Measurements from ENCODE around the gene ERC1.
A peak's percentile ranks its signal among the peaks of the same experiment; 100 is the strongest.

Gene ERC1

GRCh38 chr12:1498199-1498740 is 507.2 kb downstream of the ERC1 start:
- Histone ChIP-seq H3K36me3 (ENCODE audit: control insufficient read depth, insufficient read depth, low read length) (no peaks in the 10 kb centered on the region), H3K9ac (ENCODE audit: low read length) (no peak overlapping the region), H3K9me3 (ENCODE audit: control insufficient read depth, insufficient read depth, low read depth, low read length) (no peaks in the 10 kb centered on the region; the same call in 1 of the 2 replicates), H3K4me3 (ENCODE audit: low read depth, low read length) (no peak overlapping the region), H3K27ac (ENCODE audit: low read depth, low read length) (no peak overlapping the region), H3K4me1 (ENCODE audit: control insufficient read depth, insufficient read depth, low read length) (no peaks in the 10 kb centered on the region; the same call in 1 of the 2 replicates), H3K27me3 (ENCODE audit: control insufficient read depth, insufficient read depth, low read length) (no peaks in the 10 kb centered on the region)

GRCh38 chr12:1499351-1499750 is 508.3 kb downstream of the ERC1 start:
- Histone ChIP-seq H3K9ac (ENCODE audit: low read length) (no peak overlapping the region), H3K27ac (ENCODE audit: low read depth, low read length) (no peak overlapping the region), H3K4me3 (ENCODE audit: low read depth, low read length) (no peak overlapping the region), H3K4me1 (ENCODE audit: control insufficient read depth, insufficient read depth, low read length) (no peaks in the 10 kb centered on the region), H3K36me3 (ENCODE audit: control insufficient read depth, insufficient read depth, low read length) (no peaks in the 10 kb centered on the region), H3K9me3 (ENCODE audit: control insufficient read depth, insufficient read depth, low read depth, low read length) (no peaks in the 10 kb centered on the region; the same call in 1 of the 2 replicates), H3K27me3 (ENCODE audit: control insufficient read depth, insufficient read depth, low read length) (no peaks in the 10 kb centered on the region)

GRCh38 chr12:1500095-1500801 is 509.2 kb downstream of the ERC1 start:
- no peak overlapping the region for H3K4me3 ChIP-seq (ENCODE audit: low read depth, low read length)
- H3K36me3 ChIP-seq (ENCODE audit: control insufficient read depth, insufficient read depth, low read length) = no peaks in the 10 kb centered on the region
- H3K27me3 ChIP-seq (ENCODE audit: control insufficient read depth, insufficient read depth, low read length) = no peaks in the 10 kb centered on the region
- no peaks in the 10 kb centered on the region for H3K4me1 ChIP-seq (ENCODE audit: control insufficient read depth, insufficient read depth, low read length)
- 0 out of 2 replicates have a peak overlapping the region, but pooled peaks have one; percentile 48 for H3K27ac ChIP-seq (ENCODE audit: low read depth, low read length)
- no peaks in the 10 kb centered on the region; the same call in 1 of the 2 replicates for H3K9me3 ChIP-seq (ENCODE audit: control insufficient read depth, insufficient read depth, low read depth, low read length)
- H3K9ac ChIP-seq (ENCODE audit: low read length) = no peak overlapping the region

GRCh38 chr12:1501001-1501400 is 510.0 kb downstream of the ERC1 start:
- Histone ChIP-seq H3K4me1 (ENCODE audit: control insufficient read depth, insufficient read depth, low read length) (no peaks in the 10 kb centered on the region), H3K27me3 (ENCODE audit: control insufficient read depth, insufficient read depth, low read length) (no peaks in the 10 kb centered on the region), H3K9me3 (ENCODE audit: control insufficient read depth, insufficient read depth, low read depth, low read length) (no peaks in the 10 kb centered on the region; the same call in 1 of the 2 replicates), H3K9ac (ENCODE audit: low read length) (no peak overlapping the region), H3K4me3 (ENCODE audit: low read depth, low read length) (no peak overlapping the region), H3K27ac (ENCODE audit: low read depth, low read length) (no peak overlapping the region), H3K36me3 (ENCODE audit: control insufficient read depth, insufficient read depth, low read length) (no peaks in the 10 kb centered on the region)

GRCh38 chr12:1501695-1502378 is 510.8 kb downstream of the ERC1 start:
- Histone ChIP-seq H3K9me3 (ENCODE audit: control insufficient read depth, insufficient read depth, low read depth, low read length) (no peaks in the 10 kb centered on the region; the same call in 1 of the 2 replicates), H3K4me3 (ENCODE audit: low read depth, low read length) (no peak overlapping the region), H3K27me3 (ENCODE audit: control insufficient read depth, insufficient read depth, low read length) (no peaks in the 10 kb centered on the region), H3K9ac (ENCODE audit: low read length) (no peak overlapping the region), H3K27ac (ENCODE audit: low read depth, low read length) (no peak overlapping the region), H3K36me3 (ENCODE audit: control insufficient read depth, insufficient read depth, low read length) (no peaks in the 10 kb centered on the region), H3K4me1 (ENCODE audit: control insufficient read depth, insufficient read depth, low read length) (no peaks in the 10 kb centered on the region)

GRCh38 chr12:1502379-1502720 is 511.3 kb downstream of the ERC1 start:
- no peak overlapping the region for H3K27ac ChIP-seq (ENCODE audit: low read depth, low read length)
- H3K9ac ChIP-seq (ENCODE audit: low read length) = no peak overlapping the region
- no peaks in the 10 kb centered on the region for H3K36me3 ChIP-seq (ENCODE audit: control insufficient read depth, insufficient read depth, low read length)
- H3K9me3 ChIP-seq (ENCODE audit: control insufficient read depth, insufficient read depth, low read depth, low read length) = no peaks in the 10 kb centered on the region; the same call in 1 of the 2 replicates
- no peaks in the 10 kb centered on the region for H3K27me3 ChIP-seq (ENCODE audit: control insufficient read depth, insufficient read depth, low read length)
- H3K4me1 ChIP-seq (ENCODE audit: control insufficient read depth, insufficient read depth, low read length) = no peaks in the 10 kb centered on the region
- no peak overlapping the region for H3K4me3 ChIP-seq (ENCODE audit: low read depth, low read length)

- H3K4me3 ChIP-seq (ENCODE audit: low read depth, low read length) = no peak overlapping the region
- no peaks in the 10 kb centered on the region for H3K36me3 ChIP-seq (ENCODE audit: control insufficient read depth, insufficient read depth, low read length)
- H3K27me3 ChIP-seq (ENCODE audit: control insufficient read depth, insufficient read depth, low read length) = no peaks in the 10 kb centered on the region
- no peaks in the 10 kb centered on the region for H3K4me1 ChIP-seq (ENCODE audit: control insufficient read depth, insufficient read depth, low read length)
- H3K27ac ChIP-seq (ENCODE audit: low read depth, low read length) = no peak overlapping the region
- no peaks in the 10 kb centered on the region; the same call in 1 of the 2 replicates for H3K9me3 ChIP-seq (ENCODE audit: control insufficient read depth, insufficient read depth, low read depth, low read length)
- no peak overlapping the region for H3K9ac ChIP-seq (ENCODE audit: low read length)
Observed at GRCh38 chr12:1502831-1503230, 511.8 kb downstream of the ERC1 start.

GRCh38 chr12:1503281-1503711 is 512.3 kb downstream of the ERC1 start:
- no peak overlapping the region for H3K9ac ChIP-seq (ENCODE audit: low read length)
- no peaks in the 10 kb centered on the region for H3K4me1 ChIP-seq (ENCODE audit: control insufficient read depth, insufficient read depth, low read length)
- H3K27ac ChIP-seq (ENCODE audit: low read depth, low read length) = no peak overlapping the region
- no peaks in the 10 kb centered on the region for H3K27me3 ChIP-seq (ENCODE audit: control insufficient read depth, insufficient read depth, low read length)
- H3K36me3 ChIP-seq (ENCODE audit: control insufficient read depth, insufficient read depth, low read length) = no peaks in the 10 kb centered on the region
- no peaks in the 10 kb centered on the region; the same call in 1 of the 2 replicates for H3K9me3 ChIP-seq (ENCODE audit: control insufficient read depth, insufficient read depth, low read depth, low read length)
- no peak overlapping the region for H3K4me3 ChIP-seq (ENCODE audit: low read depth, low read length)

GRCh38 chr12:1504304-1504894 is 513.4 kb downstream of the ERC1 start:
- H3K27me3 ChIP-seq (ENCODE audit: control insufficient read depth, insufficient read depth, low read length) = no peaks in the 10 kb centered on the region
- H3K4me1 ChIP-seq (ENCODE audit: control insufficient read depth, insufficient read depth, low read length) = no peaks in the 10 kb centered on the region
- H3K36me3 ChIP-seq (ENCODE audit: control insufficient read depth, insufficient read depth, low read length) = no peaks in the 10 kb centered on the region
- H3K9me3 ChIP-seq (ENCODE audit: control insufficient read depth, insufficient read depth, low read depth, low read length) = no peaks in the 10 kb centered on the region
- H3K4me3 ChIP-seq (ENCODE audit: low read depth, low read length) = no peak overlapping the region
- no peak overlapping the region for H3K9ac ChIP-seq (ENCODE audit: low read length)
- no peak overlapping the region for H3K27ac ChIP-seq (ENCODE audit: low read depth, low read length)

GRCh38 chr12:1504895-1505311 is 513.9 kb downstream of the ERC1 start:
- Histone ChIP-seq H3K36me3 (ENCODE audit: control insufficient read depth, insufficient read depth, low read length) (no peaks in the 10 kb centered on the region), H3K9ac (ENCODE audit: low read length) (no peak overlapping the region), H3K27me3 (ENCODE audit: control insufficient read depth, insufficient read depth, low read length) (no peaks in the 10 kb centered on the region), H3K4me1 (ENCODE audit: control insufficient read depth, insufficient read depth, low read length) (no peaks in the 10 kb centered on the region), H3K27ac (ENCODE audit: low read depth, low read length) (no peak overlapping the region), H3K9me3 (ENCODE audit: control insufficient read depth, insufficient read depth, low read depth, low read length) (no peaks in the 10 kb centered on the region), H3K4me3 (ENCODE audit: low read depth, low read length) (no peak overlapping the region)

- Histone ChIP-seq H3K36me3 (ENCODE audit: control insufficient read depth, insufficient read depth, low read length) (no peaks in the 10 kb centered on the region), H3K27ac (ENCODE audit: low read depth, low read length) (no peak overlapping the region)
Observed at GRCh38 chr12:1505576-1505975, 514.6 kb downstream of the ERC1 start.

More at GRCh38 chr12:1505576-1505975, 514.6 kb downstream of the ERC1 start:
- no peak overlapping the region for H3K4me3 ChIP-seq (ENCODE audit: low read depth, low read length)
- H3K9ac ChIP-seq (ENCODE audit: low read length) = no peak overlapping the region
- no peaks in the 10 kb centered on the region for H3K27me3 ChIP-seq (ENCODE audit: control insufficient read depth, insufficient read depth, low read length)
- H3K9me3 ChIP-seq (ENCODE audit: control insufficient read depth, insufficient read depth, low read depth, low read length) = no peaks in the 10 kb centered on the region
- no peaks in the 10 kb centered on the region for H3K4me1 ChIP-seq (ENCODE audit: control insufficient read depth, insufficient read depth, low read length)

Data from HUES6 (cell line).